Trophoblast cell (in vitro differentiated cells and primary cell): ENCODE measurements around the gene SLC43A3.
A peak's percentile ranks its signal among the peaks of the same experiment; 100 is the strongest.

Experiments used
- DNase-seq, 2 donors: peaks; one replicate each; pipeline ENCODE4 v3.0.0-alpha.2; 2016
- H2AFZ ChIP-seq: 2 replicates; pipeline ENCODE4 v1.6.1; 2013; ENCODE audit warnings: low read length, moderate library complexity, mild to moderate bottlenecking; ENCODE audit not compliant: insufficient read depth, poor library complexity
- H2AK5ac ChIP-seq: 2 replicates; pipeline ENCODE4 v1.6.1; 2013; ENCODE audit warnings: mild to moderate bottlenecking, low read length
- H2BK120ac ChIP-seq: 2 replicates; pipeline ENCODE4 v1.6.1; 2013; ENCODE audit warnings: low read length, mild to moderate bottlenecking, moderate library complexity; ENCODE audit not compliant: insufficient read depth, poor library complexity
- H2BK12ac ChIP-seq: 2 replicates; pipeline ENCODE4 v1.6.1; 2013; ENCODE audit warnings: mild to moderate bottlenecking, low read length, moderate library complexity
- H2BK5ac ChIP-seq: 2 replicates; pipeline ENCODE4 v1.6.1; 2013; ENCODE audit warnings: low read length, low read depth, moderate library complexity, mild to moderate bottlenecking; ENCODE audit not compliant: poor library complexity
- H3K14ac ChIP-seq: 2 replicates; pipeline ENCODE4 v1.6.1; 2013; ENCODE audit warnings: mild to moderate bottlenecking, low read length
- H3K18ac ChIP-seq: 2 replicates; pipeline ENCODE4 v1.6.1; 2013; ENCODE audit warnings: mild to moderate bottlenecking, low read length
- H3K23ac ChIP-seq: 2 replicates; pipeline ENCODE4 v1.6.1; 2013; ENCODE audit warnings: low read length
- H3K27ac ChIP-seq: 2 replicates; pipeline ENCODE4 v1.5.1; 2013; ENCODE audit warnings: low read depth, mild to moderate bottlenecking, inconsistent platforms, low read length, moderate library complexity
- H3K27me3 ChIP-seq: 2 replicates; pipeline ENCODE4 v1.6.1; 2013; ENCODE audit warnings: inconsistent platforms, mild to moderate bottlenecking, low read length, moderate library complexity; ENCODE audit not compliant: insufficient read depth
- H3K36me3 ChIP-seq, 2 experiments: 1 replicate in 1 of 2; 2 replicates in 1 of 2; pipeline ENCODE4 v1.6.1; 2013; ENCODE audit warnings: low read length in 2 of 2, mild to moderate bottlenecking in 2 of 2, moderate library complexity in 1 of 2; ENCODE audit not compliant: insufficient read depth in 2 of 2, control insufficient read depth in 1 of 2
- H3K4ac ChIP-seq: 2 replicates; pipeline ENCODE4 v1.6.1; 2013; ENCODE audit warnings: low read depth, mild to moderate bottlenecking, low read length, moderate library complexity
- H3K4me1 ChIP-seq, 2 experiments: 1 replicate in 1 of 2; 2 replicates in 1 of 2; pipeline ENCODE4 v1.6.1; 2013; ENCODE audit warnings: low read length in 2 of 2, mild to moderate bottlenecking in 2 of 2, moderate library complexity in 1 of 2; ENCODE audit not compliant: insufficient read depth in 2 of 2, control insufficient read depth in 1 of 2
- H3K4me2 ChIP-seq: 2 replicates; pipeline ENCODE4 v1.6.1; 2013; ENCODE audit warnings: inconsistent platforms, mild to moderate bottlenecking, low read length, moderate library complexity
- H3K4me3 ChIP-seq: 2 replicates; pipeline ENCODE4 v1.5.1; 2013; ENCODE audit warnings: mild to moderate bottlenecking, low read depth, low read length, inconsistent platforms
- H3K79me1 ChIP-seq: one replicate; pipeline ENCODE4 v1.6.1; 2013; ENCODE audit warnings: low read length
- H3K79me2 ChIP-seq: 2 replicates; pipeline ENCODE4 v1.6.1; 2013; ENCODE audit warnings: low read length, mild to moderate bottlenecking; ENCODE audit not compliant: control insufficient read depth, insufficient read depth, poor library complexity
- H3K9ac ChIP-seq: 2 replicates; pipeline ENCODE4 v1.6.1; 2013; ENCODE audit warnings: mild to moderate bottlenecking, low read length
- H3K9me3 ChIP-seq: 2 replicates; pipeline ENCODE4 v1.6.1; 2013; ENCODE audit warnings: low read depth, mild to moderate bottlenecking, control low read depth, inconsistent platforms, low read length; ENCODE audit not compliant: insufficient read depth
- H4K12ac ChIP-seq: 2 replicates; pipeline ENCODE4 v1.6.1; 2013; ENCODE audit warnings: low read depth, mild to moderate bottlenecking, low read length, moderate library complexity
- H4K8ac ChIP-seq: 2 replicates; pipeline ENCODE4 v1.6.1; 2013; ENCODE audit warnings: low read depth, mild to moderate bottlenecking, low read length, moderate library complexity
- H4K91ac ChIP-seq: one replicate; pipeline ENCODE4 v1.6.1; 2013; ENCODE audit warnings: low read depth, mild to moderate bottlenecking, low read length, moderate library complexity
- WGBS: extraction: QIAGEN DNeasy Blood & Tissue Kit; methylation state at CpG from one replicate; pipeline ENCODE4 v1.1.7; 2013; ENCODE audit warnings: missing lambda C conversion rate; ENCODE audit not compliant: insufficient read length, insufficient coverage; ENCODE audit errors: extremely low coverage; 5-methylcytosine and 5-hydroxymethylcytosine counted together

Gene SLC43A3

DNA sequence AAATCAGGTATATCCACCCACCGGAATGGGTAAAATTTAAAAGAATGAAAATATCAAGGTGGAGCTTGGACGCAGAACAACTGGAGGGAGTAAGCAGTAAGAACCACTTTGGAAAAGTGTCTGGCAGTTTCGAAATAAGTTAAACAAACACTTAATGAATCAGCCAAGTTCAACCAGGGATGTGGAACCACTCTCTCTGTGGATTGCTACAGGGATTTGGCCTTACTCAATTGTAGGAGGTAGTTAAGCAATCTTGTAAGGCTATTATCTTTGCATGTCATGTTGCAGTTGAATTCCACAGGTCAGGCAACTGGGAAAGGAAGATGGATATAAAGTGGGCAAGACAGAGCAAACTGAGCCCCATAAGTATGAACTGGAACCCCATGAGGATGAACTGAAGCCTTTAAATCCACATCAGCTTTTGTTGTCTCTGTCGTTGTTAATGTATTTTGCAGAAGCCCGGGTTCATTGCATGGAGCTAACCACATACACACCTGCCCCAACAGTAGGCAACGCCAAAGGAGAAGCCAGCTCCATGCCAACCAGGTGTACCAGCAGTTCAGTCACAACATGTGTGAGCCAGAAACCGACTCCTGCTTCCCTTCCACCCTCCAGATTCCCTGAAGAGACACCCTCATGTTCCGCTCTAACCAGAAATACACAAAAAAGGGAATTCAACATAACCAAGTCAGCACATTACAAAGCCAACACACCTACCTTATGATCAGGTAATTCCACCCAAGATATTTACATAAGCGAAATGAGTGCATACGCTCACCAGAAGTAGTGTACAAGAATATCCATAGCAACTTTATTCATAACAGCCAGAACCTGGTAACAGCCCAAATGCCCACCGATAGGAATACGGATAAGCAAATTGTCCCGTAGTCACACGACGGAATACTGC is 8.0 kb upstream of the SLC43A3 start:
- no peak overlapping the region for H3K27ac ChIP-seq
- H2AFZ ChIP-seq: no peak overlapping the region

DNA sequence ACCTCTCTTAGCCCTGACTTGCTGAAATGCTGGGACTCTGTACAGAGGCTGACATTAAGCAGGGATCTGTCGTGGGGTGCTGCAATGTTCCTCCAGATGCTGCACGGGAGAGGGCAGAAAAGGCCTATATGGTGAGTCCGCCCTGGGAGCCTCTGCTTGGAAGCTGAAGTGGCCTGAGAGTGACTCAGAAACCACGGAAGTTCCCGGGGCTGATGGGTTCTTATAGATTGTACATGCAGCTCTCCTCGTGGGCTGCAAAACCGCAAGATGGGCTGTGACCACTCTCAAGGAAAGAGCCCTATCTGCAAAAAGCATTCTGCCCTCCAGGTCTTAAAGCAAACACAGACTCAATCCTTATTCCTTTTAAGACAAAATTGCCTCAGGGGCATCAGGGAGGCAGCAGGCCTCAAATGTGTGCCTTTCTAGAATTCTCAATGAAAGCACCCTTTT is 5.8 kb upstream of the SLC43A3 start:
- Histone ChIP-seq H3K9ac (no peak overlapping the region), H3K36me3 (no peaks in the 10 kb centered on the region), H3K4me1 (peaks cover 2 to 7% of the 10 kb centered on the region in 2 experiments), H3K23ac (no peak overlapping the region), H4K8ac (no peak overlapping the region), H3K79me2 (no peaks in the 10 kb centered on the region), H3K27ac (no peak overlapping the region), H4K12ac (no peak overlapping the region), H2BK120ac (no peak overlapping the region), H3K4me3 (no peak overlapping the region), H3K9me3 (no peaks in the 10 kb centered on the region), H2AFZ (no peak overlapping the region), H2BK12ac (no peak overlapping the region), H3K18ac (no peak overlapping the region), H3K4me2 (no peak overlapping the region), H3K14ac (no peak overlapping the region), H3K4ac (no peak overlapping the region), H2BK5ac (no peak overlapping the region), H4K91ac (no peak overlapping the region), H3K79me1 (no peaks in the 10 kb centered on the region), H3K27me3 (peaks cover 3% of the 10 kb centered on the region), H2AK5ac (no peak overlapping the region)
- no CpG with 5 or more reads among the region's 7 CpGs for WGBS
- peak; percentile 62 to 65 for DNase-seq

More for the DNA sequence above, 8.0 kb upstream of the SLC43A3 start:
- H2BK5ac ChIP-seq: no peak overlapping the region
- H4K12ac ChIP-seq: no peak overlapping the region
- no peak overlapping the region for H2BK120ac ChIP-seq
- WGBS: no CpG with 5 or more reads among the region's 15 CpGs
- H3K79me2 ChIP-seq: no peaks in the 10 kb centered on the region
- no peak overlapping the region for H3K4me2 ChIP-seq
- H3K36me3 ChIP-seq: no peaks in the 10 kb centered on the region
- peak; percentile 69 to 94 for DNase-seq
- no peak overlapping the region for H2BK12ac ChIP-seq
- no peaks in the 10 kb centered on the region for H3K9me3 ChIP-seq
- H3K79me1 ChIP-seq: no peaks in the 10 kb centered on the region
- no peak overlapping the region for H3K9ac ChIP-seq
- no peak overlapping the region for H4K91ac ChIP-seq
- no peak overlapping the region for H4K8ac ChIP-seq
- H3K27me3 ChIP-seq: peaks cover 3% of the 10 kb centered on the region
- H3K4me3 ChIP-seq: no peak overlapping the region
- H3K4me1 ChIP-seq: peaks cover 2 to 7% of the 10 kb centered on the region in 2 experiments
- no peak overlapping the region for H3K14ac ChIP-seq
- no peak overlapping the region for H3K18ac ChIP-seq
- no peak overlapping the region for H3K23ac ChIP-seq
- no peak overlapping the region for H3K4ac ChIP-seq
- no peak overlapping the region for H2AK5ac ChIP-seq

- Histone ChIP-seq H3K27me3 (peaks cover 3% of the 10 kb centered on the region), H2BK5ac (no peak overlapping the region), H2BK12ac (no peak overlapping the region), H3K9me3 (no peaks in the 10 kb centered on the region), H3K79me2 (no peaks in the 10 kb centered on the region), H3K4ac (no peak overlapping the region), H4K8ac (no peak overlapping the region), H3K14ac (no peak overlapping the region), H3K79me1 (peaks cover under 1% of the 10 kb centered on the region), H3K18ac (no peak overlapping the region), H3K27ac (no peak overlapping the region), H3K36me3 (no peaks in the 10 kb centered on the region), H2BK120ac (no peak overlapping the region), H3K4me2 (no peak overlapping the region), H3K4me1 (peaks cover 4 to 7% of the 10 kb centered on the region in 2 experiments), H3K9ac (no peak overlapping the region), H2AFZ (no peak overlapping the region), H4K91ac (no peak overlapping the region), H3K4me3 (no peak overlapping the region), H2AK5ac (no peak overlapping the region), H3K23ac (no peak overlapping the region), H4K12ac (no peak overlapping the region)
- no CpG with 5 or more reads among the region's 5 CpGs for WGBS
- DNase-seq: no peak
Observed at GRCh38 chr11:57432149-57432561, 5.2 kb upstream of the SLC43A3 start.

DNA sequence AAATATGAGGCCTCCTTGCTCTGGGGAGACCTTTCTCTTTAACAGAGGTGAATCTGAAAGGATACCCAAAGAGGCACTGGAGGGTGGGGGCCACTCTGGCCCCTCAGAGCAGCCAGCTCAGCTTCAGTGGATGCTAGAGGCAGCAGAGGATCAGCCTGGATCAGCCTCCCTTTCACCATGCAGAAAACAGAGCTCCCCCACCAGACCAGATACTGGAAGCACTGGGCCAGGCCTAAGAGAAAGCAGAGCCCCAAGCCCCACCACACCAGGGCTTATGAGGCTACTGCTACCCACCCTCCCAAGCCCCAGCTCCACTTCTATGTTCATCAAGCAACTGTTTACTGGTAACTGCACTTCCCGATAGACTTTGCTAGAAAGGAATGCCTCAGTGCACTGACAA is 4.0 kb upstream of the SLC43A3 start:
- no peak overlapping the region for H4K8ac ChIP-seq
- no peak for DNase-seq
- peaks cover 4% of the 10 kb centered on the region for H3K79me1 ChIP-seq
- no peak overlapping the region for H3K4me2 ChIP-seq
- no peak overlapping the region for H3K18ac ChIP-seq
- H3K79me2 ChIP-seq: peaks cover 3% of the 10 kb centered on the region
- H2AK5ac ChIP-seq: no peak overlapping the region
- no peak overlapping the region for H3K27ac ChIP-seq
- no peak overlapping the region for H3K4ac ChIP-seq
- no peak overlapping the region for H4K12ac ChIP-seq
- H3K27me3 ChIP-seq: peaks cover 3% of the 10 kb centered on the region
- no CpG with 5 or more reads among the region's 1 CpG for WGBS
- no peak overlapping the region for H3K14ac ChIP-seq
- peaks cover 10 to 13% of the 10 kb centered on the region in 2 experiments for H3K4me1 ChIP-seq
- H2BK5ac ChIP-seq: no peak overlapping the region
- no peak overlapping the region for H2BK120ac ChIP-seq
- H3K23ac ChIP-seq: no peak overlapping the region
- no peak overlapping the region for H2AFZ ChIP-seq
- H4K91ac ChIP-seq: no peak overlapping the region
- no peaks in the 10 kb centered on the region for H3K9me3 ChIP-seq
- no peaks in the 10 kb centered on the region for H3K36me3 ChIP-seq
- no peak overlapping the region for H3K9ac ChIP-seq
- no peak overlapping the region for H2BK12ac ChIP-seq
- no peak overlapping the region for H3K4me3 ChIP-seq
